DND-41 (cell line): ENCODE results near the gene NTN4.

Experiments used
- ATAC-seq: fragments of 200-7000 bp; cut with Tn5 transposase; 3 replicates; pipeline ENCODE4 v1.9.1; 2021; ENCODE audit warnings: low read depth; ENCODE audit not compliant: insufficient read depth
- DNase-seq: peaks from one replicate; pipeline ENCODE4 v3.0.0-alpha.2; 2020
- H2AFZ ChIP-seq: 2 replicates; pipeline ENCODE4 v1.6.0; 2012; ENCODE audit warnings: low read depth, low read length
- H3K27ac ChIP-seq: 2 replicates; pipeline ENCODE4 v1.5.1; 2012; ENCODE audit warnings: low read length, inconsistent platforms
- H3K27me3 ChIP-seq: fragments of 200-600 bp; sonication (generic); 2 replicates; pipeline ENCODE4 v1.6.0; 2012; ENCODE audit warnings: low read length, mild to moderate bottlenecking, inconsistent platforms; ENCODE audit not compliant: insufficient read depth, poor library complexity
- H3K36me3 ChIP-seq: 2 replicates; pipeline ENCODE4 v1.5.1; 2012; ENCODE audit warnings: low read length, inconsistent platforms; ENCODE audit not compliant: insufficient read depth
- H3K4me1 ChIP-seq: 2 replicates; pipeline ENCODE4 v1.5.1; 2012; ENCODE audit warnings: mild to moderate bottlenecking, low read length; ENCODE audit not compliant: insufficient read depth
- H3K4me2 ChIP-seq: 2 replicates; pipeline ENCODE4 v1.6.0; 2012; ENCODE audit warnings: mild to moderate bottlenecking, moderate library complexity, low read length, inconsistent platforms; ENCODE audit not compliant: insufficient read depth
- H3K4me3 ChIP-seq, 2 experiments: fragments of 200-600 bp in 1 of 2; shearing (Covaris generic) in 1 of 2; 2 replicates each; pipeline ENCODE4 v1.5.1; 2012 to 2016; ENCODE audit warnings: inconsistent platforms in 2 of 2, low read length in 2 of 2, mild to moderate bottlenecking in 2 of 2, low read depth in 1 of 2, moderate library complexity in 1 of 2
- H3K79me2 ChIP-seq: 2 replicates; pipeline ENCODE4 v1.6.0; 2012; ENCODE audit warnings: low read length, inconsistent platforms; ENCODE audit not compliant: insufficient read depth
- H3K9ac ChIP-seq: 2 replicates; pipeline ENCODE4 v1.6.0; 2012; ENCODE audit warnings: low read depth, mild to moderate bottlenecking, inconsistent platforms, low read length, moderate library complexity
- H3K9me3 ChIP-seq: 2 replicates; pipeline ENCODE4 v1.5.1; 2012; ENCODE audit warnings: low read length, moderate library complexity, mild to moderate bottlenecking, inconsistent platforms; ENCODE audit not compliant: insufficient read depth, severe bottlenecking
- H4K20me1 ChIP-seq: 2 replicates; pipeline ENCODE4 v1.6.0; 2012; ENCODE audit warnings: low read length; ENCODE audit not compliant: insufficient read depth
- CTCF ChIP-seq: IDR thresholded peaks from 2 replicates; pipeline ENCODE4 v1.5.1; 2012; ENCODE audit warnings: borderline replicate concordance, low read length, moderate library complexity, mild to moderate bottlenecking; ENCODE audit not compliant: poor library complexity, severe bottlenecking; ENCODE audit errors: extremely low read depth
- EZH2 ChIP-seq: IDR thresholded peaks from 3 replicates; pipeline ENCODE4 v1.6.1; 2012; ENCODE audit warnings: borderline replicate concordance, low read depth, mild to moderate bottlenecking, moderate library complexity, low read length, inconsistent platforms; ENCODE audit not compliant: severe bottlenecking

NTN4 gene

GRCh38 chr12:95836630-95837239 is 46.2 kb upstream of the NTN4 start:
- Histone ChIP-seq H3K4me1 (no peaks in the 10 kb centered on the region), H2AFZ (no peak overlapping the region), H3K79me2 (no peaks in the 10 kb centered on the region), H3K27ac (no peak overlapping the region), H3K36me3 (no peaks in the 10 kb centered on the region), H3K4me2 (no peak overlapping the region), H3K27me3 (peaks cover 6% of the 10 kb centered on the region), H3K9ac (no peak overlapping the region), H3K4me3 (no peak overlapping the region), H3K9me3 (no peaks in the 10 kb centered on the region), H4K20me1 (no peaks in the 10 kb centered on the region)
- no peak for ATAC-seq
- no peak for DNase-seq
- TF ChIP-seq EZH2: no peak
- TF ChIP-seq CTCF: no peak

- Histone ChIP-seq H2AFZ (no peak overlapping the region), H3K27me3 (peaks cover 6% of the 10 kb centered on the region), H4K20me1 (no peaks in the 10 kb centered on the region), H3K4me1 (no peaks in the 10 kb centered on the region), H3K4me3 (no peak overlapping the region), H3K27ac (no peak overlapping the region), H3K9ac (no peak overlapping the region), H3K4me2 (no peak overlapping the region), H3K36me3 (no peaks in the 10 kb centered on the region), H3K79me2 (no peaks in the 10 kb centered on the region), H3K9me3 (no peaks in the 10 kb centered on the region)
- no peak for ATAC-seq
- TF ChIP-seq CTCF: no peak
- TF ChIP-seq EZH2: no peak
- DNase-seq: no peak
Measured at GRCh38 chr12:95836185-95836609, 45.6 kb upstream of the NTN4 start.

- H3K79me2 ChIP-seq: no peaks in the 10 kb centered on the region
- DNase-seq: no peak
- H2AFZ ChIP-seq: no peak overlapping the region
- H3K4me1 ChIP-seq: no peaks in the 10 kb centered on the region
- no peak for TF ChIP-seq EZH2
- TF ChIP-seq CTCF: no peak
- no peak overlapping the region for H3K9ac ChIP-seq
- no peaks in the 10 kb centered on the region for H3K9me3 ChIP-seq
- no peaks in the 10 kb centered on the region for H4K20me1 ChIP-seq
- no peak overlapping the region for H3K4me2 ChIP-seq
- no peak for ATAC-seq
- H3K27me3 ChIP-seq: peaks cover 6% of the 10 kb centered on the region
- H3K36me3 ChIP-seq: no peaks in the 10 kb centered on the region
- H3K27ac ChIP-seq: no peak overlapping the region
- H3K4me3 ChIP-seq: no peak overlapping the region
Measured at GRCh38 chr12:95834572-95834971, 44.0 kb upstream of the NTN4 start.
